HG03378 (cell line): ENCODE results near the gene ADAMTSL2.

ENCODE experiments used
- ATAC-seq: cut with Tn5 transposase; IDR thresholded peaks from one replicate; pipeline ENCODE4 v1.9.1; 2021; ENCODE audit warnings: mild to moderate bottlenecking, moderate library complexity; ENCODE audit not compliant: unreplicated experiment

ADAMTSL2 gene

GRCh38 chr9:133571896-133572595 lies 37.5 kb downstream of the ADAMTSL2 start:
- no peak for ATAC-seq

- ATAC-seq = no peak
Measured at GRCh38 chr9:133572821-133573361, 38.4 kb downstream of the ADAMTSL2 start.

GRCh38 chr9:133573791-133574515 lies 39.4 kb downstream of the ADAMTSL2 start:
- ATAC-seq = no peak

- no peak for ATAC-seq
Measured at GRCh38 chr9:133574771-133575170, 40.3 kb downstream of the ADAMTSL2 start.

GRCh38 chr9:133575186-133576030 lies 40.9 kb downstream of the ADAMTSL2 start:
- no peak for ATAC-seq

GRCh38 chr9:133576031-133576874 lies 41.7 kb downstream of the ADAMTSL2 start:
- ATAC-seq = no peak

GRCh38 chr9:133576875-133577736 lies 42.6 kb downstream of the ADAMTSL2 start:
- no peak for ATAC-seq

GRCh38 chr9:133577737-133578112 lies 43.2 kb downstream of the ADAMTSL2 start:
- ATAC-seq = no peak

GRCh38 chr9:133578524-133579441 lies 44.3 kb downstream of the ADAMTSL2 start:
- no peak for ATAC-seq

- no peak for ATAC-seq
Measured at GRCh38 chr9:133579601-133580418, 45.3 kb downstream of the ADAMTSL2 start.

- no peak for ATAC-seq
Measured at GRCh38 chr9:133580419-133580738, 45.9 kb downstream of the ADAMTSL2 start.

- no peak for ATAC-seq
Measured at GRCh38 chr9:133581011-133581410, 46.5 kb downstream of the ADAMTSL2 start.

- no peak for ATAC-seq
Measured at GRCh38 chr9:133581513-133582343, 47.2 kb downstream of the ADAMTSL2 start.

GRCh38 chr9:133582501-133583045 lies 48.1 kb downstream of the ADAMTSL2 start:
- ATAC-seq = no peak

GRCh38 chr9:133583111-133583510 lies 48.6 kb downstream of the ADAMTSL2 start:
- ATAC-seq = no peak

- no peak for ATAC-seq
Measured at GRCh38 chr9:133583586-133583985, 49.1 kb downstream of the ADAMTSL2 start.

- no peak for ATAC-seq
Measured at GRCh38 chr9:133584167-133584558, 49.7 kb downstream of the ADAMTSL2 start.
